NAMALWA (cell line): Measurements from ENCODE around the gene ZBTB7C.
A peak's percentile ranks its signal among the peaks of the same experiment; 100 is the strongest.
"Not testable (repeated sequence)": the region's sequence is repeated elsewhere in the genome, so short reads cannot be mapped to it uniquely, and the experiment has no call there.

Source experiments
- DNase-seq: peaks from one replicate; pipeline ENCODE4 v3.0.0-alpha.2; 2015; ENCODE audit warnings: low spot score

Gene ZBTB7C

DNA sequence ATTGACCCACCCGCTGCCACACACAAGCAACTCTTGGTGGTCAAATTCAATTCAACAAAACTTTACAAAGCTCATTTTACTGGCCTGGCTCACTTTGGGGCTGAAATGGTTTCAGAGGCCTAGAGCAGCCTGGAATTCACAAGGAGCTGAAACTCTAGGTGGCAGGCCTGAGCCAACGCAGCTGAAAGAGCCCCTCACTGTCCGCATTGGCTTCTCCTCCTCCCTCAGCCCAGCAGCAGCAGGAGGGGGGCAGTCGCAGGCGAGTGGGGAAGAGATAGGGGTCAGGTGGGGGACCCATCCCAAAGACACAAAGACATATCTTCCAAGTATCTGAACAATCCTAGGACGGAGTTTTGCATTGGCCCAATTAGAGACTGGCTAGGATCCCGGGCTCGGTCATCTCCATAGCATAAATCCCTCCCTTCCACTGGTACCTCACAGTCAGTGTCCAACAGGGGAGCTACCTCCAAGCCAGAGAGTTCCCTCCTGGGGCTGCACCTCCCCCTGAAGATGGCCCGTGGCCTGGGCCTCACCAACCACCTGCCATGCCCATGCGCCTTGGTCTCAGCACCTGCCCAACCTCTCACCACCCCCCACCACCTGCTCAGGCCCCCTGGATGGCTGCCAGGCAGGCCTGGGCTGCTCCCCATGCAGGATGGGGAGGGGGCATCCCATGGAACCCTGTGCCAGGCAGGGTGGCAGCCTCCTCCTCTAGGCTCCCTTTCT, 113.4 kb downstream of the ZBTB7C start:
- no peak for DNase-seq

DNA sequence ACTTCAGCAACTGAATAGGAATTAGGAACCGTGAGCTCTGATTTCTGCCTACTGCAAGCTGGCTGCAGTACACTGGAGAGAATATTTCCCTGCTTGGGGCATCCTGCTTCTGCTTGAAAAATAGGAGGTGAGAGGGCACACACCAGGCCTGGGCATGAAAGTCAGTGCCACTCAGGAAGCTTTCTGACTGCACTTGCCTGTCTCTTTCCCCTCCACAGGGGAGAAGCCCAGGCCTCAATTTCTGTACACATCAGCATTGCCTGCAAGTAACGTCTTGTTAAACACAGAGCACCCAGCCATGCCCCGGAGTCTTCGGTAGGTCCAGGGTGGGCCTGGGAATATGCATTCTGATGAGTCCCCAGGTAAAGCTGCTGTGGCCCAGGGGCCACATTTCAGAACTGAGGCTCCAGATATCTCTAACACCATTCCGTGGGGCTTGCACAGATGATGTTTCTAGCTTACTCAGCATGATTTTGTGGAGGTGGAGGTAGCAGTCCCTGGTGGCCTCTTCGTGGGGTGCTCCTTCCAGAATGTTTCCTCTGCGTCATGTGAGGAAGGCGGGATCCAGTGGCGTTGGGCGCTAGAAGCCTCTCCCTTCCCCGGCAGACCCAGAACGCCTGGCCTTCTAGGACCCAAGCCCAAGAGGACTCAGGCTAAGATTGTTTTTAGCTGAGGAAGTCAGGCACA, 114.1 kb downstream of the ZBTB7C start:
- no peak for DNase-seq

DNA sequence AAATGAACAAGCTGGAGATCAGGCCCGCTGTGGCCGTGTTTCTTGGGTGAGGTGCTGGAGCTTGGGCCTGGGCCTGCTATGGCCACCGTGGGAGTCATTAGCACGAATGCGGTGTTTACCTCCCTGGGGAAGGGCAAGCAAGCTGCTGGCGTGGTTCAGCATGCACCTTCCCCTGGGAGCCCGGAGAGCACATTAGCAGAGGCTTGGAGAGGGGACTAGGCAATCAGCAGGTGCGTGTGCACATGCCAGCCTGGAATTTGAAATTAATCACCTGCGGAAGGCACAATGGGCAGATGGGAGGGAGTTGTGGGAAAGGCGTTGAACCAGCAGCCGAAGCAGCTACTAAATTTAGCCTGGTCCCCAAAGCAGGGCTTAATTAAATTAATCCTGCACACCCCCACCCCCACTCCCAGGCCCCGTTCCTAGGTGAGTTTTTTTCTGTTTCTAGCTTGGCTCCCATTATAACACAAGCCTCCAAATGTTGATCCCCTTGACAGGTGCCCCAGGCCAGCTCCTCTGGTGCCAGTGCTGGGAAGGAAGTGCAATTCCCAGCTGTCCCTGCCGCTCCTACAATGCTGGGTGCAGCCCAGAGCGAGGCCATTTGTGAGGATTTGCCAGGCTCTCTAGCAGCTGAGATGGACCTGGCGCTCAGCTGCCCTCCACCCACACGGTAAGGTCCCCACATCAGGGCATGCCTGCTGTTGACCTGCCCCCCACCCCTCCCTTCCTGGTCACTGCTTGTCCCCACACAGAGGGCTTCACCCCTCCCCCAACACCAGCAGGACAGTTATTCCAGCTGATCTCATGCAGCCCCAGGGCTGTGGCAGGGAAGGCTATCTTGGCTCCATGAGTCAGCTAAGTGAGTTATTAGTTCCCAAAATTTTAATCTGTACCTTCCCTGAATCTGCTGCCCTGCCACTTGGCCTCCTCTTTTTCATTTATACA, 115.0 kb downstream of the ZBTB7C start:
- DNase-seq, result no peak

DNA sequence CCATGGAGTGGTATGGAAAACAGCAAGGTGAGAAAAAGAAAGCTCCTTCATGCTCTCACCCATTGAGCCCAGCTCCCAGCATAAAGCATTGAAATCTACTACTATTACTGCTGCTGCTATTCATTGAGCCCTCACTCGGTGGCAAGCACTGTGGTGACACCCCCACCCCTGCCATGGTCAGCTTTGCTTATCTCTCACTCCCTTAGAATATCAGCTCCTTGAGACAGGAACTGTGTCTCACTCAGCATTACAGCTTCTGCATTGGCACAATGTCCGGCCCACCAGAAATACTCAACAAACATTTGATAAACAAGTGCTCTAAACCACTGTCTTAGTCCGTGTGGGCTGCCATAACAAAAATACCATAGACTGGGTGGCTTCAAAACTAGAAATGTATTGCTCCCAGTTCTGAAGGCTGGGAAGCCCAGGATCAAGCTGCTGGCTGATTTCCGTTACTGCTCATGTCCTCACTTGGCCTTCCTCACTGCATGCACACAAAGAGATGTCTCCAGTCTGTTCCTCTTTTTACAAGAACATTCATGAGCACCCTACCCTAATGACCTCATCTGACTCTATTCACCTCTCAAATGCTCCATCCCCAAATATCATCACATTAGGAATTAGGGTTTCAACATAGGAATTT, 116.3 kb downstream of the ZBTB7C start:
- DNase-seq, result no peak

DNA sequence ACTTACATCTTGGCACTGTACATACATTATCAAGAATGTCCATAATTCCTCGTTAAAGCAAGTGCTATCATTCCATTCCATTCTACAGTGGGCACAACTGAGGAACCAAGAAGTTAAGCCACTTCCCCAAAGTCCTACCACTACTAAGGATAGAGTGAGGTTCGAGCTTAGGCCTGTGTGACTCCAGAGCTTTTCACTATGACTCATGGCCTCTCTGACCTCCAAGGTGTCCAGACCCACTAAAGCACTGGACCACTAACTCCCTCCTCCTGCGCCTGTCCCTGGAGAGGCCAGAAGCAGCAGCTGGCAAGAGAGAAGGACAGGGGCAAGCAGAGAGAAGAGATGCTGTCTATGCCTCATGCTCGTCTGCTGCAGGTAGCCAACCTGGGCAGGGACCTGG, 117.0 kb downstream of the ZBTB7C start:
- no peak for DNase-seq

DNA sequence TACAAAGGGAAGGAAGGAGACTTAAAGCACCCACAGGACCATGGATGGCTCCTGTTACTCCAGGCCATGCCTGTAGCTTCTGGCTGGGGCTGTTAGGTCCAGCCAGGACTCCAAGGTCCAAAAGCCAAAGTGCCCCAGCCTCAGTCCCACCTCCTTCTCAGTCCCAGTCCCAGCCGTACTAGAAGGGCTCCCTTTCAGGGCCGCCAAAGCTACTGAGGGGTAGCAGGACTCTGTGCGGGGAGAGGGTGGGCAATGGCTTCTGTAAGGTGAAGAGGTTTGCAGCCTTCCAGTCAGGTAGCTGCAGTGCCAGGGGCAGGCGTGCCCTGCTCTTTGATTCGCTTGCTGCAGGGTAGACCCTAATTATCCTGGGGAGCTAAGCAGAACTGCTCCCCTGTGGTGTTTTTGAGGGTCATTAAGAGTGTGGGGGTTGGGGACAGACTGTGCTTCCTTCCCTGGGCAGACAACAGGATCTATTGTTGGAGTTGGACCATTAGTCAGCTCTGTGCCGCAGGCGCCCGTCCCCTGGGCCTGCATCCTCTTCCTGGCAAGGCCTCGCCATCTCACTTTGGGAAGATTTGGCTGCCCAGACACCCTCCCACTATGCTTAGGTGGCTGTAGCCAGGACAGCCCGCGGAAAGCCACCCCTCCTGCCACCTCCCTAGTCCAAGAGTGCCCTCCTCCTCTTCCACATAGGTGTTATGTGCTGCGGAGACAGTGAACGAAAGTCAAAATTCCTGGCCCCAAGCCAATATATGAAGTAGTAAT, 118.8 kb downstream of the ZBTB7C start:
- no peak for DNase-seq

DNA sequence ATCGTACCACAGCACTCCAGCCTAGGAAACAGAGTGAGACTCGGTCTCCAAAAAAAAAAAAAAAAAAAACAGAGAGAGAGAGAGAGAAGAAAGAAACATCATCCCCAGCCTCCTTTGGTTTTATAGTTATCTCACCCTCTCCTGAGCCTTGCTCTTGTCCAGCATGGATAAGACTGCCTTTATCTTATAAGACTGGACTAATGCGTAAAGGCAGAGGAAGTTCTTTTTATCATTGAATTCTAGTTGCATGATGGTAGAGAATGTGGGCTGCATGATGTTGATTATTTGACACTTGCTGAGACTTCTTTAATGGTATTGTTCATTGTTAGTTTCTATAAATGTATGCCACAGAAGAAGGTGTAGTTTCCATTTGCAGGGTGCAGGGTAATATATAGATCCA, 124.4 kb downstream of the ZBTB7C start:
- DNase-seq, result no peak

DNA sequence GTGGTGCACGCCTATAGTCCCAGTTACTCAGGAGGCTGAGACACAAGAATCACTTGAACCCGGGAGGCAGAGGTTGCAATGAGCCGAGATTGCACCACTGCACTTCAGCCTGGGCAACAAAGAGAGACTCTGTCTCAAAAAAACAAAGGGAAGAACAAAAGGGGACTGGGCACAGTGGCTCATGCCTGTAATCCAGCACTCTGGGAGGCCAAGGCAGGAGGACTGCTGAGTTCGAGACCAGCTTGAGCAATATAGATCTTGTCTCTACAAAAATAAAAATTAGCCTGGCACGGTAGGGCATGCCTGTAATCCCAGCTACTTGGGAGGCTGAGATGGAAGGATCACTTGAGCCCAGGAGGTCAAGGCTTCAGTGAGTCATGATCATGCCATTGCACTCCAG, 125.2 kb downstream of the ZBTB7C start:
- not testable (repeated sequence) for DNase-seq

DNA sequence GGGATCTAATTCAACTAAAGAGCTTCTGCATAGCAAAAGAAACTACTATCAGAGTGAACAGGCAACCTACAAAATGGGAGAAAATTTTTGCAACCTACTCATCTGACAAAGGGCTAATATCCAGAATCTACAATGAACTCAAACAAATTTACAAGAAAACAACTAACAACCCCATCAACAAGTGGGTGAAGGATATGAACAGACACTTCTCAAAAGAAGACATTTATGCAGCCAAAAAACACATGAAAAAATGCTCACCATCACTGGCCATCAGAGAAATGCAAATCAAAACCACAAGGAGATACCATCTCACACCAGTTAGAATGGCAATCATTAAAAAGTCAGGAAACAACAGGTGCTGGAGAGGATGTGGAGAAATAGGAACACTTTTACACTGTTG, 127.7 kb downstream of the ZBTB7C start:
- DNase-seq, result not testable (repeated sequence)

DNA sequence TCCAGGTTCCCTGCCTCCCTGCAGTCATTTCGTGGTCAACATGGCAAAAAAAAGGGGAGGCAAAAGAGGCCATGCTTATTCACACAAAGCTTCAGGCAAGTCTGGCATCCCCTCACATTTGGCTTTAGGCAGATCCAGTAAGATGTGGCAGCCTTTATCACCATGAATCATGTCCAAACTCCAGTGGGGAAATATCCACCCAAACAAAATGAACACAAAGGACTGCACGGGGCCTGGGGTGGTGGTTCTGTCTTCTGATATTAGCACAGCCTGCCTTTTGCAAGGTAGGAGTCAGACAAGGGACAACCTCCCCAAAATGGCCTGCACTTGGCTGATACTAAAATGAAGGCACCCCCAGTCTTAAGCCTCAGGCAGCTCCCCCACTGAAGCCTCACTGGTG, 129.9 kb downstream of the ZBTB7C start:
- DNase-seq, result no peak

DNA sequence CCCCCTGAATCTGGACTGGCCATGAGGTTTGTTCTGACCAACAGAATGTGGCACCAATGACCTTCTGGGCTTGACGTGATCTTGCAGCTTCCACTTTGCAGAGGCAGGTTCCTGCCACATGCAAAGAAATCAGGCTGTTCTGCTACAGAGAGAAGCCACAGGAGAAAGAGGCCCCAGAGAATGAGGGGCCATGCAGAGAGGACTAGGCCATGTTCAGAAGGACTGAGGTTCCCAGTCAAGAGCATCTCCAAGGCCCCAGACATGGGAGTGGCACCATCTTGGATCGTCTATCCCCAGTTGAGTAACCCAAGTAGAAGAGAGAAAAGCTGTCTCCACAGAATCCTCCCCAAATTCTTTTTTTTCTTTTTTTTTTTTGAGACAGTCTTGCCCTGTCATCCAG, 131.1 kb downstream of the ZBTB7C start:
- no peak for DNase-seq

DNA sequence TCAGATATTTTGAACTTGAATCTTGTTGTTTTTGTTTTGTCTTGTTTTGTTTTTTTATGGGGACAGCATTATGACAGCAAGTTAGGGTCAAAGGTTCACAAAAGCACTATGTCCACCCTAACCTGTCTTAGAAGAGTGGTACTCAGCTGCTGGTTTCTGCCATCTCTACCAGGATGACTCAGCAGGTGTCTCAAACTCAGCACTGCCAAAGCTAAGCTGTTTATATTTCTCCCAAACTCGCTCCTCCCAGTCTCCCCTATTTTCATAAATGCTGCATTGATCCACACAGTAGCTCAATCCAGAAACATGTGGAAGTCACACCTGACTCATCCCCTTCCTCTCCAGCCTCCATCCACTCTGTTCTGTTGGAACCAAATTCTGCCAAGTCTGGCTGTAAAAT, 134.9 kb downstream of the ZBTB7C start:
- DNase-seq, result no peak

DNA sequence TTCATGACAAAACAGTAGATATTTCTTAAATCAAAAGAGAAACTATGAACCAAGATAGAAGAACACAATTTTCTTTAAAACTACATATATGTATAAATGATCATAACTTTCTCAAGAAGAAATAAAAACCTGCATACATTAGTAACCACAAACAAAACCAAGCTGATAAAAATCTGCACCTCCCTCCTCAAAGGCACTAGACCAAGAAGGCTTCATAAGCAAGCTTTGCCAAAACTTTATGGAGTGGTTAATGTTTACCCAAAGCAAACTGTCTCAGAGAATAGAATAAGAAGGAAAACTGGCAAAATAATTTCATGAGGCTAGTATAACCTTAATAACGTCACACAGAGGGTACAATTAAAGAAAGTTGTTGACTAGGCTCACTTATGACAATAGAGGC, 138.3 kb downstream of the ZBTB7C start:
- no peak for DNase-seq

DNA sequence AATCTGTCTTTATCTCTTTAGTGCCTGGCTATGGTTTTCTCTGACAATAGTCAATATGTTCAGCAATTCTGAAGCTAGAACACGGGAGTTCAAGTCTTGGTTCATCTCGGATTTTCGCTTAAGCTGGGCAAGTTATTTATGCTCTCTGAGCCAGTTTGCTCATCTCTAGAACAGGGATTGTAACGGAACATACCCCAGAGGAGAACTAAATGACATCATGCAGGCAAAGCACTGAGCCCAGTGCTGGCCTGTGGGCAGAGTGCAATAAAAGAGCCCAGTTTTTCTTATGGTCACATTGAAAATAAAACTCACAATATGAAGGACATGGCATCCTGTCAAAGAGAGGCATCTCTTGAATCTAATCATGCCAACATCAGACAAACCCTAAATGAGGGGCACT, 143.9 kb downstream of the ZBTB7C start:
- DNase-seq, result no peak

DNA sequence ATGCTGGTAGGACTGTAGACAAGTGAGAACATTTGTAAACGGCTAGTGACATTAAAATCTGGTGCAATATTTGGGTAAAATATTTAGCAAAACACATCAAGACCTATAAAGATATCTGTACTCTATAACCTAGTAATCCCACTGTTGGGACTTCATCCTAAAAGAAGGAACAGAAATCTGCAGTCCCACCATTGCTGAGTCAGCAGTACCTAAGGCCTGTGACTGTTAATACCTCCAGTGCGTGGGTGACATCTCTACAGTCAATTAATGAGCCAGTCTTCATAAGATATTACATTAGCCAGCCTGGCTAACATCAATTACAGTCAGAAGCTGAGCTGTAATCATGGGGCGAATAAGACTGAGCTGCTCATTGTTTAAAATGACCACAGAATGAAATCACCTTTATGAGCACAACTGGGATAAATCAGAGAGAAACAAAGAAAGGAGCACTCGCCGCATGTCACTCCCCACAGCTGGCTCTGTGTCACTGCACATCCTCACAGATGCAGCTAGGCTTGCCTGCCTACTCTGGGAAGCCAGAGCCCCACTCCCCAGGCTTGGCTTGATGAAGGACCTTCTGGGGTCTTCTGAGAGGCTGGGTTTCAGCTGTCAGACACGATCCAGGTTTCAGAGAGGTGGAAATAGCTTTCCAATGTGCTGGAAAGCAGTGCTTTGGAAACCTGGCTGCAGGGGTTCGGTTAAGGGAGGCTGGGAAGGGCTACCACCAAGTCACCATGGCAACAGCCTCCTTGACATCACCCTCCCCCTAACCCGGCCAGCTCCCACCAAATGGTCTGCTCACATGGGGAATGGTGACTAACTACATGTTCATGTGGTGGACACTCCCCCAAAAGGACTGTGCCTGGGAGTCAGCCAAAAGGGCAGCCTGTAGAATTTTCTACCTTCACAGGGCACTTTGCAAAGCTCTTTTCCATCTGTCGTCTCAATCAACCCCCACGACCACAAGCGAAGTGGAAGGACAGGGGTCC, 145.0 kb downstream of the ZBTB7C start:
- no peak for DNase-seq

DNA sequence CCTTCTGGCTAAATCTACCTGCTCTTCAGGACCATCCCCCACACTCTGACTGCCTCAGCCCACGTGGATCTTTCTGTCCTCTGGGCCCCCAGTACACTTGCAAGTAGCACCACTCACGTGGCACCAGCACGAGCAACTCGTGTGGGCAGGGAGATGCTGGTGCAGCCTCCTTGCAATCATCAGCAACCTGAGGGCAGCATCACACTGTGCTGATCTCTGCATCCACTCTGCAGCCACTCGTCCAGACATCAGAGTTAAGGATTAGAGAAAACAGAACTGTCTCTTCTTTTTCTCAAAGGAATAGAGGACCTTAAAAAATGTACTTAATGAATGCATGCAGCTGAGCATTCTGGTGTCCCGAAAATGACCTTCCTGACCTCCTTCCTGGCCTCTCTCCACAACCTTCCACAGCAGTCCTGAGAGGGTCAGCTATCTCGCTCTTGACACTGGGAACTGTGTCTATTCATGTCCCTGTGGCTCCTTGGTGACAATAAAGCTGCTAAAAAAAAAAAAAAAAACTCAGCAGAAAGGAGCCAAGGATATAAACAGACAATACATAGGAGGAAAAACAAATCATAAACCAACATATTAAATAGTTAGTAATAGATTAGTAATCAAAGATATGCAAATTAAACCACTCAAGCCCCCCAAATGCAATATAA, 145.9 kb downstream of the ZBTB7C start:
- DNase-seq, result no peak

DNA sequence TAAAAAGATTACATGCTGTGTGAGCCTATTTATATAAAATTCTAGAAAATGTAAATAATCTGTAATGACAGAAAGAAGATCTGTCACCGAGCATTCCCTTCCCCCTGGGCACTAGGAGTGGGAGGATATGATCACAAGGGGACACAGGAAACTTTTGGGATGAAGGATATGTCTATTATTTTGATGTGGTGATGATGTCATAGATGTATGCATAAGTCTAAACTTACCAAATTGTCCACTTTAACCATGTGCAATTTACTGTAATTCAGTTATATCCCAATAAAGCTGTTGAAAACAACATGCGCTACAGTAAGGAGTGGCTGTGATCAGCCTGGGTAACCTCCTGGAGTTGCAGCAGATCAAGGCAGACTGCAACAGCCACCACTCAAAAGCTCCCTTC, 148.9 kb downstream of the ZBTB7C start:
- DNase-seq, result no peak

DNA sequence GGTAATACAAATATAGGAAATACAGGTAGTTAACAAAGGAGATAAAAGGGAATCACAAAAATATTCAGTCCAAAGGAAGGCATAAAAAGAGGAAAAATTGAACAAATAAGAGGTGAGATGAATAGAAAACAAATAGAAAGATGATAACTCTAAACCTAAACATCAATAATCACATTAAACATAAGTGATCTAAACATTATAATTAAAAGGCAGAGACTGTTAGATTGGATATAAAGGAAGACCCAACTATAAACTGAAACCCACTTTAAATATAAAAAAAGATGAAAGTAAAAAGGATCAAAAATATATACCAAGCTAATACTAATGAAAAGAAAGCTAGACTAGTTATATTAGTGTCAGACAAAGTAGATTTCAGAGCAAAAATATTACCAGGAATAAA, 152.3 kb downstream of the ZBTB7C start:
- no peak for DNase-seq

DNA sequence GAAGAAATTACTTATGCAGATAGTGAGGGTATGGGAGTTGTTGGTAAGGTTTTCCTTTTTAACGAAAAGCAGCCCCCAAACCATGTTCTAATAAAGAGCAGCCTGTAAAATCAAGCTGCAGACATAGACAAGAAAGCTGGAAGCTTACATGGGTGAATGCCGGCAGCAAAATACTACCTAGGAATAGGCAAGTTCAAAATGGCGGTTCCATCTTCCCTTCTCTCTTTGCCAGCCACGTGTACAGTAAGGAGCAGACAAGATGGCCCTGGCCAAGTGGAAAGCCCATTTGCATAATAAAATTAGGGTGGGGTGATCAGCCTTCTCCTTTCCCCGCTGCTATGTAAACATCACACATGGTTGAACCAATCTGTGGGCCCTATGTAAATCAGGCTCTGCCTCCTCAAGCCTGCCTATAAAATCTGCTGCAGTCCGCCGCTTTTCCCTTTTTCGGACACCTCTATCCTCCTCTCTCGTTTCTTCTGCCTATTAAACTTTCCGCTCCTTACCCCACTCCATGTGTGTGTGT, 155.0 kb downstream of the ZBTB7C start:
- DNase-seq, result peak; percentile 15
